Measurements from ENCODE around the gene SPC24.
"Not testable (repeated sequence)": the region's sequence is repeated elsewhere in the genome, so short reads cannot be mapped to it uniquely, and the experiment has no call there.

SPC24 gene

DNA sequence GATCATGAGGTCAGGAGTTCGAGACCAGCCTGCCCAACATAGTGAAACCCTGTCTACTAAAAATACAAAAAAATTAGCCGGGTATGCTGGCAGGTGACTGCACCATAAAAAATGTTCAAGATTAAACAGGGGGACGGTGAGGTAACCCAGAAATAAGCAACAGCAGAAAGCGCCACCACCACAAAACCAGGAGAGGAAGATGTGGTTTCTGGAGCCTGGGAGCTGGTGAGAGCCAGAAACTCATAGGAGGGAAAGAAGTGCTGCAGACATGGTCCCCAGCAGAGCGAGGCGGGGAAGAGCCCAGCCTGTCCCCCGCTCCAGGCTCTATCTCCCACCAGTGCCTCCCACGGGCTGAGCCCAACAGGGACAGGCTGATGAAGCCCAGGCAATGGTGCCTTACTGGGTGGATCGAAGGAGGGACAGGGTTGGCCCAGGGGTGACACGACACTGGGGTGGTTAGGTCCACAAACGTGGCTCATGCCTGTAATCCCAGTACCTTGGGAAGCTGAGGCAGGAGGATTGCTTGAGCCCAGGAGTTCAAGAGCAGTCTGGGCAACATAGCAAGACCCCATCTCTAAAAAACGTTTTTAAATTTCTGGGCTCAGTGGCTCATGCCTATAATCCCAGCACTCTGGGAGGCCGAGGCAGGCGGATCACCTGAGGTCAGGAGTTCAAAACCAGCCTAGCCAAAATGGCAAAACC is 19.0 kb downstream of the SPC24 start:
- H3K9me3 ChIP-seq (ENCODE audit: insufficient read depth, low read depth, low read length), result no peaks in the 10 kb centered on the region
- H3K9ac ChIP-seq (ENCODE audit: low read depth, low read length), result no peak overlapping the region
- no peak overlapping the region for H3K27ac ChIP-seq (ENCODE audit: low read length)
- H3K36me3 ChIP-seq (ENCODE audit: insufficient read depth, low read depth, low read length), result peaks cover 16% of the 10 kb centered on the region
- peaks cover 3% of the 10 kb centered on the region; the same call in 1 of the 2 replicates for H3K4me1 ChIP-seq (ENCODE audit: insufficient read depth, low read length)
- H3K4me3 ChIP-seq (ENCODE audit: low read length), result no peak overlapping the region
- no peaks in the 10 kb centered on the region for H3K27me3 ChIP-seq (ENCODE audit: insufficient read depth, low read length)

DNA sequence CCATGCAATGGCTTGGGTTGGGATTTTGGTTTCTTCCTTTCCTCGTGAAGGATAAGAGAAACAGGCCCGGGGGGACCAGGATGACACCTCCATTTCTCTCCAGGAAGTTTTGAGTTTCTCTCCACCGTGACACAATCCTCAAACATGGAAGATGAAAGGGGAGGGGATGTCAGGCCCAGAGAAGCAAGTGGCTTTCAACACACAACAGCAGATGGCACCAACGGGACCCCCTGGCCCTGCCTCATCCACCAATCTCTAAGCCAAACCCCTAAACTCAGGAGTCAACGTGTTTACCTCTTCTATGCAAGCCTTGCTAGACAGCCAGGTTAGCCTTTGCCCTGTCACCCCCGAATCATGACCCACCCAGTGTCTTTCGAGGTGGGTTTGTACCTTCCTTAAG is 24.1 kb downstream of the SPC24 start:
- Histone ChIP-seq H3K9ac (ENCODE audit: low read depth, low read length) (no peak overlapping the region), H3K27me3 (ENCODE audit: insufficient read depth, low read length) (no peaks in the 10 kb centered on the region), H3K4me1 (ENCODE audit: insufficient read depth, low read length) (no peaks in the 10 kb centered on the region), H3K36me3 (ENCODE audit: insufficient read depth, low read depth, low read length) (peaks cover 67% of the 10 kb centered on the region), H3K9me3 (ENCODE audit: insufficient read depth, low read depth, low read length) (no peaks in the 10 kb centered on the region), H3K4me3 (ENCODE audit: low read length) (no peak overlapping the region), H3K27ac (ENCODE audit: low read length) (no peak overlapping the region)

DNA sequence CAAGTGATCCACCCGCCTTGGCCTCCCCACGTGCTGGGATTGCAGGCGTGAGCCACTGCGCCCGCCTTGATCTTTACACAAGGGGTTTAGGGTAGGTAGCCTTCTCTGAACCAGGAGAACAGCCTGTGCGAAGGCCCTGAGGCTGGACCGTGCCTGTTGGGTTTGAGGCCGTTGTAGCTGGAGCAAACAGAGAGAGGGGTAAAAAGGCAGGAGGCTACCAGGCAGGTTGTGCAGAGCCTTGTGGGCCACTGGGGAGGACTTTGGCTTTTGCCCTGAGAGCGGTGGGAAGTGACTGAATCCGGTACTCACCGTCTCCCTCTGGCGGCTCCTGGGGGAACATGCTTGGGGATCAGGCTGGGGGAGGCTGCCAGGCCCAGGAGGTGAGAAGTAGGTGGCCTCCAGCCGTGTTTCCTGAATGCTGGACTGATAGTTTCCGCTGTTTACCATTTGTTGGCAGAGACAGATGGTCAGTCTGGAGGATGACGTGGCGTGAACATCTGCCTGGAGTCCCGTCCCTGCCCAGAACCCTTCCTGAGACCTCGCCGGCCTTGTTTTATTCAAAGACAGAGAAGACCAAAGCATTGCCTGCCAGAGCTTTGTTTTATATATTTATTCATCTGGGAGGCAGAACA is 24.6 kb downstream of the SPC24 start:
- Histone ChIP-seq H3K36me3 (ENCODE audit: insufficient read depth, low read depth, low read length) (peaks cover 72% of the 10 kb centered on the region), H3K4me1 (ENCODE audit: insufficient read depth, low read length) (no peaks in the 10 kb centered on the region), H3K9ac (ENCODE audit: low read depth, low read length) (no peak overlapping the region), H3K27me3 (ENCODE audit: insufficient read depth, low read length) (no peaks in the 10 kb centered on the region), H3K27ac (ENCODE audit: low read length) (no peak overlapping the region), H3K9me3 (ENCODE audit: insufficient read depth, low read depth, low read length) (no peaks in the 10 kb centered on the region), H3K4me3 (ENCODE audit: low read length) (no peak overlapping the region)

DNA sequence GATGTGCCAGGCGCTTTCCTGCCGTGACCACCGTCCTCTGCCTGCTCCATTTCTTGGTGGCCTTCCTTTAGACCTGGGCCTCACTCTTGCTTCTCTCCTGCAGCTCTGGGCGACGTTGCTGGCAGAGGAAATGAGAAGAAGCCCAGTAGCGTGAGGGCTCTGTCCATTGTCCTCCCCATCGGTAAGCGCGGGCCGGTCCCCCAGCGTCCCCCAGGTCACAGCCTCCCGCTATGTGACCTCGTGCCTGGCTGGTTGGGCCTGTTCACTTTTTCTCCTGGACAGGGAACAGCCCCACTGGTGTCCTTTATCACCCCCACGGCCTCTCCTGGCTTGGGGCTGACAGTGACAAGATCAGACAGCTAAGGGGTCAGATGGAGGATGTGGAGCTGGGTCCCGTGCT is 27.7 kb downstream of the SPC24 start:
- Histone ChIP-seq H3K9ac (ENCODE audit: low read depth, low read length) (no peak overlapping the region), H3K27me3 (ENCODE audit: insufficient read depth, low read length) (no peaks in the 10 kb centered on the region), H3K36me3 (ENCODE audit: insufficient read depth, low read depth, low read length) (peaks cover 98% of the 10 kb centered on the region), H3K9me3 (ENCODE audit: insufficient read depth, low read depth, low read length) (no peaks in the 10 kb centered on the region), H3K27ac (ENCODE audit: low read length) (no peak overlapping the region), H3K4me1 (ENCODE audit: insufficient read depth, low read length) (no peaks in the 10 kb centered on the region), H3K4me3 (ENCODE audit: low read length) (no peak overlapping the region)

DNA sequence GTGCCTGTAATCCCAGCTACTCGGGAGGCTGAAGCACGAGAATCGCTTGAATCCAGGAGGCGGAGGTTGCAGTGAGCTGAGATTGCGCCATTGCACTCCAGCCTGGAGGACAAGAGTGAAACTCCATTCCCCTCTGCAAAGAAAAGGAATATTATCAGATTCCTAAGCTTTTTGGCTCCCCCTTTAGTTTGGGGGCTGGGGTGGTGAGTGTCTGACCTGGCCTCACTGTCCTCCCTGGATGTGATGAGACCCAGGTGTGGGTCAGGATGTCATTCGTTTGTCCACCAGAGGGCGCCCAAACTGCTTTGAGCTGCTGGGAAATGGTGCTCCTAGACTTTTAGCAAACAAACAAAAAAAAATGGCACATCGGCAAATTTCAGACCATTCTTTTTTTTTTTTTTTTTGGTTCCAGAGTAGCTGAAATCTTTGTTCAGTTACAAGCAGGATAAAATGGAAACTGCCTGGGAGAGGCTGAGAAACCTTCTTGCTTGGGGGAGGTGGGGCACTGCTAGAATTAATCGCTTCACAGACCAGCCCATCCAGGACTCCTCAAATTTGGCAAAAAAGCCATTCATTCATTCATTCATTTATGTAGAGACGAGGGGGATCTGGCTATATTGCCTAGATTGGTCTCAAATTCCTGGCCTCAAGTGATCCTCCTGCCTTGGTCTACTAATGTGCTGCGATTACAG is 29.4 kb downstream of the SPC24 start:
- no peak overlapping the region for H3K27ac ChIP-seq (ENCODE audit: low read length)
- H3K4me1 ChIP-seq (ENCODE audit: insufficient read depth, low read length), result no peaks in the 10 kb centered on the region
- H3K9ac ChIP-seq (ENCODE audit: low read depth, low read length), result no peak overlapping the region
- H3K27me3 ChIP-seq (ENCODE audit: insufficient read depth, low read length), result no peaks in the 10 kb centered on the region
- H3K4me3 ChIP-seq (ENCODE audit: low read length), result no peak overlapping the region
- no peaks in the 10 kb centered on the region for H3K9me3 ChIP-seq (ENCODE audit: insufficient read depth, low read depth, low read length)
- H3K36me3 ChIP-seq (ENCODE audit: insufficient read depth, low read depth, low read length), result peaks cover 96% of the 10 kb centered on the region

DNA sequence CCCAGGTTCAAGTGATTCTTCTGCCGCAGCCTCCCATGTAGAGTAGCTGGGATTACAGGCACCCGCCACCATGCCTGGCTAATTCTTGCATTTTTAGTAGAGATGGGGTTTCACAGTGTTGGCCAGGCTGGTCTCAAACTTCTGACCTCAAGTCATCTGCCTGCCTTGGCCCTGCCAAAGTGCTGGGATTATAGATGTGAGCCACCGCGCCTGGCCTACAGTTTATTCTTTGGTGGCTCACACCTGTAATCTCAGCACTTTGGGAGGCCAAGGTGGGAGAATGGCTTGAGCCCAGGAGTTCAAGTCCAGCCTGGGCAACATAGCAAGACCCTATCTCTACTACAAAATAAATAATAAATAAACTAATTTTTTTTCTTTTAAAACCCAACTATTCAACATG is 31.4 kb downstream of the SPC24 start:
- not testable (repeated sequence) for H3K9ac ChIP-seq (ENCODE audit: low read depth, low read length); H3K9me3 ChIP-seq (ENCODE audit: insufficient read depth, low read depth, low read length); H3K27me3 ChIP-seq (ENCODE audit: insufficient read depth, low read length); H3K4me1 ChIP-seq (ENCODE audit: insufficient read depth, low read length); H3K27ac ChIP-seq (ENCODE audit: low read length); H3K4me3 ChIP-seq (ENCODE audit: low read length)
- H3K36me3 ChIP-seq (ENCODE audit: insufficient read depth, low read depth, low read length), result peaks cover 96% of the 10 kb centered on the region

DNA sequence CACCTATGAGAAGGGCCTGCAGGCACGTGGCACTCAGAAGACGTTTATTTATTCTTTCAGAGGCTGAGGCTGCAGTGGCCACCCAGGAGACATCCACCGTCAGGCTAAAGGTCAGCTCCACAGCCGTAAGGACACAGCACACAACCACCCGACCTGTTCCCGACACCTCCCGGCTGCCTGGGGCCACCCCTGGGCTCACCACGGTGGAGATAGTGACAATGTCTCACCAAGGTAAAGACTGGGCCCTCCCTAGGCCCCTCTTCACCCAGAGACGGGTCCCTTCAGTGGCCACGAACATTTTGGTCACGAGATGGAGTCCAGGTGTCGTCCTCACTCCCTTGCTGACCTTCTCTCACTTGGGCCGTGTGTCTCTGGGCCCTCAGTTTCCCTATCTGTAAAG is 32.5 kb downstream of the SPC24 start:
- Histone ChIP-seq H3K9me3 (ENCODE audit: insufficient read depth, low read depth, low read length) (no peaks in the 10 kb centered on the region), H3K36me3 (ENCODE audit: insufficient read depth, low read depth, low read length) (peaks cover 95% of the 10 kb centered on the region), H3K9ac (ENCODE audit: low read depth, low read length) (no peak overlapping the region), H3K27ac (ENCODE audit: low read length) (no peak overlapping the region), H3K4me1 (ENCODE audit: insufficient read depth, low read length) (no peaks in the 10 kb centered on the region), H3K27me3 (ENCODE audit: insufficient read depth, low read length) (no peaks in the 10 kb centered on the region), H3K4me3 (ENCODE audit: low read length) (no peak overlapping the region)

DNA sequence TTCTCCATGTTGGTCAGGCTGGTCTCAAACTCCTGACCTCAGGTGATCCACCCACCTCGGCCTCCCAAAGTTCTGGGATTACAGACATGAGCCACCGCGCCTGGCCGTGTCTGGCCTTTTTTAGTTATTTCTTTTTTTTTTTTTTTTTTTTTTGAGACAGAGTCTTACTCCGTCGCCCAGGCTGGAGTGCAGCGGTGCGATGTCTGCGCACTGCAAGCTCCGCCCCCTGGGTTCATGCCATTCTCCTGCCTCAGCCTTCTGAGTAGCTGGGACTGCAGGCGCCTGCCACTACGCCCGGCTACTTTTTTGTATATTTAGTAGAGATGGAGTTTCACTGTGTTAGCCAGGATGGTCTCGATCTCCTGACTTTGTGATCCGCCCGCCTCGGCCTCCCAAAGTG is 33.6 kb downstream of the SPC24 start:
- H3K27me3 ChIP-seq (ENCODE audit: insufficient read depth, low read length); H3K9me3 ChIP-seq (ENCODE audit: insufficient read depth, low read depth, low read length); H3K27ac ChIP-seq (ENCODE audit: low read length); H3K4me1 ChIP-seq (ENCODE audit: insufficient read depth, low read length); H3K4me3 ChIP-seq (ENCODE audit: low read length); H3K9ac ChIP-seq (ENCODE audit: low read depth, low read length): not testable (repeated sequence)
- peaks cover 95% of the 10 kb centered on the region for H3K36me3 ChIP-seq (ENCODE audit: insufficient read depth, low read depth, low read length)

DNA sequence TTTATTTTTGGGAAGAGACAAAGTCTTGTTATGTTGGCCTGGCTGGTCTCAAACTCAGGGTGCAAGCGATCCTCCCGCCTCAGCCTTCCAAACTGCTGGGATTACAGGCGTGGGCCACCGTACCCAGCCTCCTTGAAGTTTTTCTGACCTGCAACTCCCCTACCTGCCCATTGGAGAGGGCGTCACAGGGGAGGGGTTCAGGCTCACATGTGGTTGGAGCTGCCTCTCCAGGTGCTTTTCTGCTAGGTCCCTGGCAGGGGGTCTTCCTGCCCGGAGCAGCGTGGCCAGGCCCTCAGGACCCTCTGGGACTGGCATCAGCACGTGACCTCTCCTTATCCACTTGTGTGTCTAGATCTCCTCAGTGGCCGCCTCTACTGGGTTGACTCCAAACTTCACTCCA is 39.1 kb downstream of the SPC24 start:
- Histone ChIP-seq H3K9ac (ENCODE audit: low read depth, low read length) (no peak overlapping the region), H3K27ac (ENCODE audit: low read length) (no peak overlapping the region), H3K4me1 (ENCODE audit: insufficient read depth, low read length) (no peaks in the 10 kb centered on the region), H3K4me3 (ENCODE audit: low read length) (no peak overlapping the region), H3K27me3 (ENCODE audit: insufficient read depth, low read length) (no peaks in the 10 kb centered on the region), H3K36me3 (ENCODE audit: insufficient read depth, low read depth, low read length) (peaks cover 98% of the 10 kb centered on the region), H3K9me3 (ENCODE audit: insufficient read depth, low read depth, low read length) (no peaks in the 10 kb centered on the region)

DNA sequence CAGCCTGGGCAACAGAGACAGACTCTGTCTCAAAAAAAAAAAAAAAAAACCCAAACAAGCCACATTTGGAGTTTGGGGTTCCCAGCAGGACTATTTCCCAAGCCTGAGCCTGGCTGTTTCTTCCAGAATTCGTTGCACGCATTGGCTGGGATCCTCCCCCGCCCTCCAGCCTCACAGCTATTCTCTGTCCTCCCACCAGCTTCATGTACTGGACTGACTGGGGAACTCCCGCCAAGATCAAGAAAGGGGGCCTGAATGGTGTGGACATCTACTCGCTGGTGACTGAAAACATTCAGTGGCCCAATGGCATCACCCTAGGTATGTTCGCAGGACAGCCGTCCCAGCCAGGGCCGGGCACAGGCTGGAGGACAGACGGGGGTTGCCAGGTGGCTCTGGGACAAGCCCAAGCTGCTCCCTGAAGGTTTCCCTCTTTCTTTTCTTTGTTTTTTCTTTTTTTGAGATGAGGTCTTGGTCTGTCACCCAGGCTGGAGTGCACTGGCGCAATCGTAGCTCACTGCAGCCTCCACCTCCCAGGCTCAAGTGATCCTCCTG is 39.6 kb downstream of the SPC24 start:
- Histone ChIP-seq H3K27ac (ENCODE audit: low read length) (no peak overlapping the region), H3K9ac (ENCODE audit: low read depth, low read length) (no peak overlapping the region), H3K36me3 (ENCODE audit: insufficient read depth, low read depth, low read length) (peaks cover 98% of the 10 kb centered on the region), H3K9me3 (ENCODE audit: insufficient read depth, low read depth, low read length) (no peaks in the 10 kb centered on the region), H3K27me3 (ENCODE audit: insufficient read depth, low read length) (no peaks in the 10 kb centered on the region), H3K4me3 (ENCODE audit: low read length) (no peak overlapping the region), H3K4me1 (ENCODE audit: insufficient read depth, low read length) (no peaks in the 10 kb centered on the region)

DNA sequence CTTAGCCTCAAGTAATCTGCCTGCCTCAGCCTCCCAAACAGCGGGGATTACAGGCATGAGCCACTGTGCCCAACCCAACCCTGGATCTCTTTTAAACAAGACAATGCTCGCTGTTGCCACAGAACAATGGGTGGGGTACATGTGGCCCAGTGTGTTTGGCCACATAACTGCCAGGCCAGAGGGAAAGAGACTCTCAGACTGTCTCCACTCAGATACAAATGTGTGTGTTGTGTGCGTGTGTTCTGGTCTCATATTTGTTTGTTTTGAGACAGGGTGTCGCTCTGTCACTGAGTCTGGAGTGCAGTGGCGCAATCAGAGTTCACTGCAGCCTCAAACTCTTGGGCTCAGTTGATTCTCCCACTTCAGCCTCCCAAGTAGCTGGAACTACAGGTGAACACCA is 40.5 kb downstream of the SPC24 start:
- Histone ChIP-seq H3K9ac (ENCODE audit: low read depth, low read length) (no peak overlapping the region), H3K4me3 (ENCODE audit: low read length) (no peak overlapping the region), H3K27me3 (ENCODE audit: insufficient read depth, low read length) (no peaks in the 10 kb centered on the region), H3K36me3 (ENCODE audit: insufficient read depth, low read depth, low read length) (peaks cover 98% of the 10 kb centered on the region), H3K27ac (ENCODE audit: low read length) (no peak overlapping the region), H3K4me1 (ENCODE audit: insufficient read depth, low read length) (no peaks in the 10 kb centered on the region), H3K9me3 (ENCODE audit: insufficient read depth, low read depth, low read length) (no peaks in the 10 kb centered on the region)

All from iPS-20b (cell line).